ENCODE results near the gene SLC13A4.
"Not testable (repeated sequence)": the region's sequence is repeated elsewhere in the genome, so short reads cannot be mapped to it uniquely, and the experiment has no call there.

Gene SLC13A4

DNA sequence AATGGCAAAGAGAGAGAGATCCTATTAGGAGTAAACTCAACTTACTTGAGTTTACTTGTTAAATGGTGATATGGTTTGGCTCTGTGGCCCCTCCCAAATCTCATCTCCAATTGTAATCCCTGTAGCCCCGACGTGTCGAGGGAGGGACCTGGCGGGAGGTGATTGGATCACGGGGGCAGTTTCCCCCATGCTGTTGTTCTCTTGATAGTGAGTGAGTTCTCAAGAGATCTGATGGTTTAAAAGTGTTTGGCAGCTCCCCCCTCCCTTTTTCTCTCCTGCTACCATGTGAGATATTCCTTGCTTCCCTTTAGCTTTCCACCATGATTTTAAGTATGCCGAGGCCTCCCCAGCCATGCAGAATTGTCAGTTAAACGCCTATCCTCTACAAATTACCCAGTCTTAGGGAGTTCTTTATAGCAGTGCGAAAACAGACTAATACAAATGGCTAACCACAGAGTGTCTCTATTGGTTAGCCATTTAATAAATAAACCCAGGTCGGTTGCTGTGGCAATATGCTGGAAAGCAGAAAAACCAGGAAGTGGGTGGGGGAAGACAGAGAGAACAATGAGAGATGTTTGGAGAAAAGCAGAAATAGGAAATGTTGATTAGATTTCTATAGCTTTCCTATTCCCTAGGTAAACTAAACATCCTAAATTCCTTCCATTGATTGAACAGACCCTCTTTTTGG is 68.7 kb downstream of the SLC13A4 start:
- DNase-seq, result no peak

DNA sequence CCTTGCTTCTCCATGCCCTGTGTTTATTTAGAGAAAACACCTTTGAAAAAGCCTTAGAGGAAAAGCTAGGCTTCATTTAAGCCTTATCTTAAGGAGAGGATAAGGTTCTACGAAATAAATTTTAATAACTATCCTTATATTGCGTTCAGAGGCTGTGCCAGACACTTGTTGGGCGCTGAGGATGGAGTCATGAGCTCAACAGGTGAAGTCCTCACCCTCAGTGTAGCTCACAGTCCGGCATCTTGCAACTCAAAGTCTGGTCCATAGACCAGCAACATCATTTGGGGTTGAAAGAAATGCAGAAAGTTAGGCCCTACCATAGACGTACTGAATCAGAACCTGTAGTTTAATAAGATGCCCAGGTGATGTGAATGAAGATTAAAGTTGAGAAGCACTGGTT is 69.4 kb downstream of the SLC13A4 start:
- no peak for DNase-seq

DNA sequence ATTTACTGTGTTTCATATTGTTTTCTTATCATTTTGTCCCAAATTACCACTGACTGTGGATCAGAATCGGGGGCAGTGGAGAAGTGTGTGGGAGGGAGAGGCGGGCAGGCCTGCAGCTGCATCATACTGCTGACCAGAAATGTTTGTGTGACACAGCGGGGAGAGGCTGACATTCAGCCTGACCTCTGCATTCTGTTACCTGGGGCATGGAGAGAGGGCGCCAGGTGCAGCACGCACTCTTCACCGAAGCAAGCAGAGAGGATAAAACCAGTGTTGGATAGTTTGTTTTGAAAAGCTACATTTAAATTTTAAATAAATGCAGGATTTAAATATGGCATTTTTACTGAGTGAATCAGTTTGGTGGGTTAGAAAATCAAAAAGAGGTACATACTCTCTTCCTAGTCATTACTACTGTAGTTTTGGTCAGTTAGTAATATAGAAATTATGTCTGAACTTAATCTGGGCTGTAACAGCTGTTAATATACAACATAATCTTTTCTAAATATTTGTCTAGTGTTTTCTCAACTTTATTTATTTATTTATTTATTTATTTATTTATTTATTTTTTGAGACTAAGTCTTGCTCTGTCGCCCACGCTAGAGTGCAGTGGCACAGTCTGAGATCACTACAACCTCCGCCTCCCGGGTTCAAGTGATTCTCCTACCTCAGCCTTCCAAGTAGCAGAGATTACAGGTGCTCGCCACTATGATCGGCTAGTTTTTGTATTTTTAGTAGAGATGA is 74.5 kb downstream of the SLC13A4 start:
- no peak for DNase-seq

DNA sequence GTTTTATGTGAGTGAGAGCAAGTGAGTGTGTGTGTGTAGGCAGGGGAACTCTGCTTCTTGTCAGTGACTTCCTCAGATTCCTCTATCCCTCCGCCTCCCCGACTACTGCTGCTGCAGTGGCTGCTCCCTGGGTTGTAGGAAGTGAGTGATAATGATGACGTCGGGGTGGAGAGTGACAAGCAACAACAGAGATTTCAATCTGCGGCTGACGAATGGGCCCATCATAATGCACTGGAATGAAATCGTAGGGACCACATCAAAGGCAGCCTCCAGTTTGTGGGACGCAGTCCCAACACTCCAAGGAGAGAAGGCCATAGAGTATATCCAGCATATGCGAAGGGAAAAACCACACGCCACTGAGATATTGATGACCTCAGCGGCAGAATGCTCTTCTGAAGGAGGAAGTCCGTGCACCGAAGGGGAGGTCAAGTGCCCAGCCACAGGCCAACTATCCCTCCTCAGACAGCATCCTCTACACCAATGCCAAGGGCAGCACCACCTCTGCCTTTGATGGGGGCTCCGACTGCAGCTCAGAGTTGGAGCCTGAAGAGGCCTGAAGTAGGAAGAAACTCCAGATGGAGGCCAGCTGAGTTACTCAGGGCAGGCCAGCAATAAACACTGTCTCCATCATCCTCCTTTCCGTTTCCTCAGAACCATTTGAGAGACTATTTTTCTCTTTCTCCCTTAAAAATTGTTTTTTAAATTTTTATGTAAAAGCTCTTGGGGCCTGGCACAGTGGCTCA is 77.0 kb downstream of the SLC13A4 start:
- no peak for DNase-seq

DNA sequence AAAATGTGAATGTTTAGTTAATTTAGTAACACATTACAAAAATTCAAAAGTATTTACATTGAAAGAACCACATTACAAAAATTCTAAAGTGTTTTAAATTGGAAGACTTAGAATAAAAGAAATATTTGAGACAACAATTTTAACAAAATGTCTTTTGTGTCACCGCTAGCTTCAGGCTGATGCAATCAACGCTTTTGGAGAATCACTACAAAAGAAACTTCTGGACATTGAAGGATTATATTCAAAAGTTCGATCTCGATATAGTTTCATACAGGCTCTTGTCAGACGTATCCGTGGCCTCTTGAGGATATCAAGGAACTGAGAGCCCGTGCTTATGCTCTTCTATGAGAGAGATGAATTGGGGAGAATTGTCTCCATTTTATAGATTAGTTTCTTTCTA is 79.8 kb downstream of the SLC13A4 start:
- DNase-seq, result no peak

DNA sequence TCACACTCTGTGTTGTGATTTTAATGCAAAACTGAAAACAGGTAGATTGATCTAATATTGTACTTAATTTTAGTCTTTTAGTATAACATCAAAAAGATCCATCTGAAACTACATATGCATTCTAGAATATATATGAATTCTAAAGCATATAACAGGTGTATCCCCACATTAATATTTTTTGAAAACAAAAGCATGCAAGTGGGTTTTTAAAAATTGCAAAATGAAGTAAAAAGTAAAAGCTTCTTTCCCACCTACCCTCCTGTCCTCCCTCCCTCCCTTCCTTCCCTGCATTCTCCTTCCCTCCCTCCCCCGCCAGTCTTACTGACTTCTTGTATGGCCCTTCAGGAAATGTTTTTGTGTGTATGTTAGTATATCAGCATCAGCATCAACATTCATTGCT is 80.2 kb downstream of the SLC13A4 start:
- DNase-seq, result no peak

DNA sequence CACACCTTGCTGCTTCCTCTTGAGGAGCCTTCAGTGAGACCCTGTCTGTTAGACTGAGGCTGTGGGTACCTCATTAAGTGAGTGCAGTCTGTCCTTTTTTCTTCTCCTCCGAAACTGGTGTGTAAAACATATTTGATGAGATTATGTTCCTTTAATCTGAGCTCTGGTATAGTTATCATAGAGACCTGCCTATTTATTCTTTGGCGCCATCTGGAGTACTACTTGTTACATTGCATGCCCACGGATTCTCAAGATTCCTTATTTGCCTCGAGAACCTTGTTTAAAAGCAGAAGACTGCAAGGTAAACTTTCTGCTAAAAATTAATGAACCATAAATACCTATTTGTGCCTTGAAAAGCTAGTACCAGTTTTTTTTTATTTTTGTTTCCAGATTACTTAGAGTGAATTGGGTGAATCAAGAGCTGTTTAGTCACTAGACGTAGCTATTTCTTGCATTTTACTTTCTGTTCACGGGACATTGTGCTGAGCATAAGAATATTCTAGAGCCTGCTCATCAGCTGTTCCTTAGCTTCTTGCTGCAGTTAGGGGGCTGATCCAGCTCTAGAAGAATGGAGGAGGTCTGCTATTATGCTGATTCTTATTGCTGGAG is 82.6 kb downstream of the SLC13A4 start:
- DNase-seq, result no peak

DNA sequence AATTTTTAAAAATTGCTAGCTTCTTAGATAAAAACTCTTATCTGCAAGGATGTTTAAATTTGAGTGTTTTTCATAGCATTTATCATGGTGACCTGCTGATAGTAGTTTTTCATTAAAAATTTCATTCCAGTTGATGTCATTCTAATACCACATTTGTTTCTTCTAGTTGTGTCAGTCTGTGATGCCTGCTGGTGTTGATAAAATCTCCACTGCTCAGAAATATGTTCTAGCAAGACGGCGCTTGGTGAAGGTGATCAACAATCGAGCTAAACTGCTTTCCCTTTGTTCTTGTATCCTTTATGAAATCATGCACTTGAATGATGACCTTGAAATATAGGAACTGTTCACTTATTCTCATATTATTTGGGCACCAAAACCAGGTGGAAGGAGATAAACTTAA is 83.3 kb downstream of the SLC13A4 start:
- DNase-seq, result no peak

DNA sequence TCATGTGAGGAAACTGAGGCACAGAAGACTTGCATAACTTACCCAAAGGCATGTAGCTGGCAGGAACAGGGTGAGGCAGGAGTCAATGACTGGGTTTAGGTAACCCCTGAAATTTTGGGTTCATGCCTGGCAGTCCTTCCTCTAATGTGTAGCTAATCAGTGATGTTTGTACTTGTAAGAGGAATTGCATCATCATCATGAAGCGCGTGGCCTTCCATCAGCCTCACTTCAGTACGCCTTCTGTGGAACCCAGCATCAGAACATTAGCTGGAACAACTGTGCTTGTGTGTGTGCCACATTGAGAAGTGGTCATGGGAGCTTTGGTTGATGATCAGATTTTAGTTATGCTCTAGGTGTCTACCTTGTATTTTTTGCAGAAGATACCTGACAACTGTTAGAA is 83.8 kb downstream of the SLC13A4 start:
- no peak for DNase-seq

DNA sequence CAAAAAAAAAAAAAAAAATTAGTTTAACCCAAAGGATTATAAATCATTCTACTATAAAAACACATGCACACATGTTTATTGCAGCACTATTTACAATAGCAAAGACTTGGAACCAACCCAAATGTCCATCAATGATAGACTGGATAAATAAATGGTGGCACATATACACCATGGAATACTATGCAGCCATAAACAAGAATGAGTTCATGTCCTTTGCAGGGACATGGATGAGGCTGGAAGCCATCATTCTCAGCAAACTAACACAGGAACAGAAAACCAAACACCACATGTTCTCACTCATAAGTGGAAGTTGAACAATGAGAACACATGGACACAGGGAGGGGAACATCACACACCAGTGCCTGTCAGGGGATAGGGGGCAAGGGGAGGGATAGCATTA is 88.3 kb downstream of the SLC13A4 start:
- DNase-seq, result not testable (repeated sequence)

DNA sequence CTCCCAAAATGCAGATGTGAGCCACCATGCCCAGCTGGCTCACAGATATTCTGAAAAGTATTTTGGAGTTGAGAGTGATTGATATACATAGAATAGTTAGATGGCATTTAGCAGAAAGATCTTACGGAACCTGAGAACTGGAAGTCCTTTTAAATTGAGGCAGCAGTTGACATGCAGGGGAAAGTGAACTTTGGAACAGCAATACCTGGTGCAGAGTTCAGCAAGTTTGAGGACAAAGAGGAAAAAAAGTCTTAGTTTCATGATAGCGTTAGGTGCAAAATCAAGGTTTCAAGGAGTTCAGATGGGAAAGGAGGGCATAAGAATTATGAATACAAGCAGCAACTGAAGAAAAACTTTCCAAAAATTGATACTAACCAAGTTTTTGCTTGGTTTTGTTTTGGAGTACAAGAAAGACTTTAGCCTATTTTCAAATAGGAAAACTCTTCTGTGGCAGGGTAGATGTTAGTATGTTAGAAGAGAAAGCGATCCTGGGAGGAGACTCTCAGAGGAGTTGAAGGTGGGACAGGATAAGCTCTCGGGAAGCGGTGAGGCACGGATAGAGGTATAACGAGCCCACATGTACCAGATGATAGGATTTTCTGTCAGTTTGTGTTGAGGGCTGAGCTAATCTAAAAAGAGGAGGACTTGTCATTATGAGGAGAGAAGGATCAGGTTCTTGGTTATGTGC is 93.7 kb downstream of the SLC13A4 start:
- no peak for DNase-seq

Measured in NCI-H1048 (cell line).